Lower leg skin (tissue), 3 donors: ENCODE measurements around the gene CD79B.

Experiments
- POLR2A ChIP-seq, 2 donors: fragments of 450-650 bp; IDR thresholded peaks; one replicate each; pipeline ENCODE4 v1.6.1; 2016 to 2017; ENCODE audit warnings: antibody characterized with exemption in 2 of 2, mild to moderate bottlenecking in 1 of 2, moderate library complexity in 1 of 2
- TF ChIP-seq, protein P1 (sequence below), 3 donors: fragments of 450-650 bp; IDR thresholded peaks; one replicate each; pipeline ENCODE4 v1.5.1; 2016; ENCODE audit warnings: antibody characterized with exemption in 3 of 3, mild to moderate bottlenecking in 3 of 3, moderate library complexity in 2 of 3

DNA sequence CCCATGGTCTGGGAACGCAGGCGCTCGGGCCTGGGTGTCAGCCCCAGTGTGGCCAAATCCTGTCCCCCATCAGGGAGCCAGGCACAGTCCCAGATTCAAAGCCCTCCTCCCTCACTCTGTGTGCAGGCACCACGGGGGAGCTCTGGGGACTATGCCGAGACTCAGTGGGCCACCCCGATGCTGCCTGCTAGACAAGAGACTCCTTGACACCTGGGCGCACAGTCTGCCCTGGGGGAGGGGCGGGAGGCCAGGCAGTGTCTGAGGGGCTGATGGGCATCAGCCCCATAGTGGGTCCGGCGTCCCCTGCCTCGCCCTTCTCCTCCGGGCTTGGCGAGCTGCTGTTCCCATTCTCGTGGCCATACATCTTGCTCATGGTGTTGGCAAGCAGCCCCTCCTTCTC, 8.5 kb upstream of the CD79B start:
- TF ChIP-seq, protein P1, sequence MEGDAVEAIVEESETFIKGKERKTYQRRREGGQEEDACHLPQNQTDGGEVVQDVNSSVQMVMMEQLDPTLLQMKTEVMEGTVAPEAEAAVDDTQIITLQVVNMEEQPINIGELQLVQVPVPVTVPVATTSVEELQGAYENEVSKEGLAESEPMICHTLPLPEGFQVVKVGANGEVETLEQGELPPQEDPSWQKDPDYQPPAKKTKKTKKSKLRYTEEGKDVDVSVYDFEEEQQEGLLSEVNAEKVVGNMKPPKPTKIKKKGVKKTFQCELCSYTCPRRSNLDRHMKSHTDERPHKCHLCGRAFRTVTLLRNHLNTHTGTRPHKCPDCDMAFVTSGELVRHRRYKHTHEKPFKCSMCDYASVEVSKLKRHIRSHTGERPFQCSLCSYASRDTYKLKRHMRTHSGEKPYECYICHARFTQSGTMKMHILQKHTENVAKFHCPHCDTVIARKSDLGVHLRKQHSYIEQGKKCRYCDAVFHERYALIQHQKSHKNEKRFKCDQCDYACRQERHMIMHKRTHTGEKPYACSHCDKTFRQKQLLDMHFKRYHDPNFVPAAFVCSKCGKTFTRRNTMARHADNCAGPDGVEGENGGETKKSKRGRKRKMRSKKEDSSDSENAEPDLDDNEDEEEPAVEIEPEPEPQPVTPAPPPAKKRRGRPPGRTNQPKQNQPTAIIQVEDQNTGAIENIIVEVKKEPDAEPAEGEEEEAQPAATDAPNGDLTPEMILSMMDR (IDR thresholded peaks at IDR 0.05), result no peak
- no peak for TF ChIP-seq POLR2A (IDR thresholded peaks at IDR 0.05)
